ENCODE data around the gene PIGU.

PIGU gene

DNA sequence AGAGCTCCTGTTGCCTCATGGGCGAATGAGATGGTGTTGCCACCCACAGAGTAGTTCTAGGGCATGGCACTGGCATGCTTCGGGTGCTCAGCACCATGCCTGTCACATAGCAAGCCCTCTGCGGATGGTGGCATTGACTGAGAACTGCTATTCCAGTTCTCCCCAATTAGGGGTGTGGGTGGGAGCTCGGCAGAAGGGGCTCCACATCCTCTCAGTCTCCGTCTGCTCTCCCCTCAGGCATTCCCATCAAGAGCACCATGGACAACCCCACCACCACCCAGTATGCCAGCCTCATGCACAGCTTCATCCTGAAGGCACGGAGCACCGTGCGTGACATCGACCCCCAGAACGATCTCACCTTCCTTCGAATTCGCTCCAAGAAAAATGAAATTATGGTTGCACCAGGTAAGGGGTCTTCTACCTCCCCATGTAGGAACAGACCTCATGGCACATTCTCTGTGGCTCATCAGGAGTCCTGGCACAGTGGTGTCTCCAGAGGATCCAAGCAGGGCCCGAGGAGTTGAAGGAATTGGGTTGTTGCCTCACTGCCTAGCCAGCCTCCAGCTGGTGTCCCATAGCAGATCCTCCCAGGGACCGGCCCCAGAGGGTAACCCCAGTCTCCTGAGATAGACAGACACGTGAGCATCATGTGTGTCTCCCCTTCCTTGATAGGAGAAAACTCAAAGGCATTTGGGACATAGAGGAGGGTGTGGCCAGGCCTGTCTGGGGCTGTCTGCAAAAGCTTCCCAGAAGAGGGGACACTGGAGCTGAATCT, 142.3 kb downstream of the PIGU start (continued):
- TF ChIP-seq, protein P1, sequence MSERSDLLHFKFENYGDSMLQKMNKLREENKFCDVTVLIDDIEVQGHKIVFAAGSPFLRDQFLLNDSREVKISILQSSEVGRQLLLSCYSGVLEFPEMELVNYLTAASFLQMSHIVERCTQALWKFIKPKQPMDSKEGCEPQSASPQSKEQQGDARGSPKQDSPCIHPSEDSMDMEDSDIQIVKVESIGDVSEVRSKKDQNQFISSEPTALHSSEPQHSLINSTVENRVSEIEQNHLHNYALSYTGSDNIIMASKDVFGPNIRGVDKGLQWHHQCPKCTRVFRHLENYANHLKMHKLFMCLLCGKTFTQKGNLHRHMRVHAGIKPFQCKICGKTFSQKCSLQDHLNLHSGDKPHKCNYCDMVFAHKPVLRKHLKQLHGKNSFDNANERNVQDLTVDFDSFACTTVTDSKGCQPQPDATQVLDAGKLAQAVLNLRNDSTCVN (tag by site-specific recombination; optimal IDR thresholded peaks at IDR 0.05) = no peak

DNA sequence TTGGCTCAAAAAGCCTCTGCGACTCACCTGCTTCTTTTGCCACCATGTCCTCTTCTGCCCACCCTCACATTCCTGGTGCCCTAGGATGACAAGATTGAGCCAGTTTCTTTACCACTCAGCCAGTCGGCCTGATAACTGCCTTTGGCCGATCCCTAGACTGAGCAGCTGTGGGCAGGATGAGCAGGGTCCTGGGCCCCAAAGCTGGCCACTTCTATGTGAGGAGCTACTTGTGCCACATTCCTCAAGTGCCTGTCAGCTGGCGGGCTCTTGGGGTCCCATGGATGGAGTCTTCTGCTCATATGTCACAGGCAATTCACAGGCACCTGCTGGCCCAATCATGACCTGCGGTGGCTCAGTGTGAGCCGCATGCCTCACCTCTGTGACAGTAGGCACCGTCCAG, 144.1 kb downstream of the PIGU start:
- H3K4me3 ChIP-seq (ENCODE audit: low read depth, low read length) = no peak overlapping the region
- peaks cover 3 to 90% of the 10 kb centered on the region in 2 experiments; a peak in 2 of 3 replicates for H3K36me3 ChIP-seq (ENCODE audit: control insufficient read depth in 2 of 2, insufficient read depth in 1 of 2, low read length in 2 of 2)
- H3K4me1 ChIP-seq (ENCODE audit: control insufficient read depth, insufficient read depth, low read length) = no peaks in the 10 kb centered on the region
- CTCF ChIA-PET = interaction anchor here (0.6 to 2.7 kb wide), 3 partner anchors 10 to 220 kb away, joined by 3 to 8 read pairs (median 6); no protein-coding TSS in a partner anchor
- TF ChIP-seq ZNF391 (tag by site-specific recombination; IDR thresholded peaks at IDR 0.05; ENCODE audit: borderline replicate concordance, low read depth) = no peak
- TF ChIP-seq, protein P2, sequence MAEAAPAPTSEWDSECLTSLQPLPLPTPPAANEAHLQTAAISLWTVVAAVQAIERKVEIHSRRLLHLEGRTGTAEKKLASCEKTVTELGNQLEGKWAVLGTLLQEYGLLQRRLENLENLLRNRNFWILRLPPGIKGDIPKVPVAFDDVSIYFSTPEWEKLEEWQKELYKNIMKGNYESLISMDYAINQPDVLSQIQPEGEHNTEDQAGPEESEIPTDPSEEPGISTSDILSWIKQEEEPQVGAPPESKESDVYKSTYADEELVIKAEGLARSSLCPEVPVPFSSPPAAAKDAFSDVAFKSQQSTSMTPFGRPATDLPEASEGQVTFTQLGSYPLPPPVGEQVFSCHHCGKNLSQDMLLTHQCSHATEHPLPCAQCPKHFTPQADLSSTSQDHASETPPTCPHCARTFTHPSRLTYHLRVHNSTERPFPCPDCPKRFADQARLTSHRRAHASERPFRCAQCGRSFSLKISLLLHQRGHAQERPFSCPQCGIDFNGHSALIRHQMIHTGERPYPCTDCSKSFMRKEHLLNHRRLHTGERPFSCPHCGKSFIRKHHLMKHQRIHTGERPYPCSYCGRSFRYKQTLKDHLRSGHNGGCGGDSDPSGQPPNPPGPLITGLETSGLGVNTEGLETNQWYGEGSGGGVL (tag by site-specific recombination; IDR thresholded peaks at IDR 0.05) = no peak
- no peak for TF ChIP-seq ZNF521 (tag by site-specific recombination; IDR thresholded peaks at IDR 0.05)
- H3K9me3 ChIP-seq (ENCODE audit: control insufficient read depth, insufficient read depth, low read depth, low read length) = no peaks in the 10 kb centered on the region
- no peak overlapping the region for H3K27ac ChIP-seq (ENCODE audit: extremely low read depth, low read depth, low read length)
- POLR2A ChIA-PET = no interaction called here

DNA sequence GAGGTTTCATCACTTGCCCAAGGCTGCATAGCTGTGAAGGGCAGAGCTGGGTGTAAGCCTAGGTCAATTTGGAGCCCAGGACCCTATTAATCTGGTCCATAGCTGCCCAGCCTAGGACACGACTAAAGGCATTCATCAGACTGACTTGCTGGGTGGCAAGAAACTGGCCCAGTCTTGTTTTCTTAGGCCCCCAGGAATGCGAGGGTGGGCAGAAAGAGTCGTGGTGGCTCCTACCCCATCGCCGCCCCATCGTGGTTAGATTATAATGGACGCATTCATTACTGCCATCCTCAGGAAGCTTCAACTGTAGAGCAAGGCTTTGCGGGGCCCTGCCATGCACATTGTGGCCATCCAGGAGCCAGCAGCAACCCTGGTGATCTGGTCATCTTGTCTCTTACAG, 144.6 kb downstream of the PIGU start:
- Histone ChIP-seq H3K4me1 (ENCODE audit: control insufficient read depth, insufficient read depth, low read length) (no peaks in the 10 kb centered on the region), H3K36me3 (ENCODE audit: control insufficient read depth in 2 of 2, insufficient read depth in 1 of 2, low read length in 2 of 2) (peaks cover 3 to 90% of the 10 kb centered on the region in 2 experiments; a peak in 2 of 3 replicates), H3K9me3 (ENCODE audit: control insufficient read depth, insufficient read depth, low read depth, low read length) (no peaks in the 10 kb centered on the region), H3K27ac (ENCODE audit: extremely low read depth, low read depth, low read length) (no peak overlapping the region), H3K4me3 (ENCODE audit: low read depth, low read length) (no peak overlapping the region)
- TF ChIP-seq ZNF350 (tag by site-specific recombination; IDR thresholded peaks at IDR 0.05) = no peak
- no peak for TF ChIP-seq ZNF621 (tag by site-specific recombination; IDR thresholded peaks at IDR 0.05)
- TF ChIP-seq PBX3 (CRISPR knock-in tag; IDR thresholded peaks at IDR 0.05) = no peak
- peak; percentile 57; the same call in 1 of the 2 replicates for TF ChIP-seq EGR2 (tag by site-specific recombination; IDR thresholded peaks at IDR 0.05; ENCODE audit: low read depth)
- TF ChIP-seq, protein P3, sequence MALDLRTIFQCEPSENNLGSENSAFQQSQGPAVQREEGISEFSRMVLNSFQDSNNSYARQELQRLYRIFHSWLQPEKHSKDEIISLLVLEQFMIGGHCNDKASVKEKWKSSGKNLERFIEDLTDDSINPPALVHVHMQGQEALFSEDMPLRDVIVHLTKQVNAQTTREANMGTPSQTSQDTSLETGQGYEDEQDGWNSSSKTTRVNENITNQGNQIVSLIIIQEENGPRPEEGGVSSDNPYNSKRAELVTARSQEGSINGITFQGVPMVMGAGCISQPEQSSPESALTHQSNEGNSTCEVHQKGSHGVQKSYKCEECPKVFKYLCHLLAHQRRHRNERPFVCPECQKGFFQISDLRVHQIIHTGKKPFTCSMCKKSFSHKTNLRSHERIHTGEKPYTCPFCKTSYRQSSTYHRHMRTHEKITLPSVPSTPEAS (tag by site-specific recombination; IDR thresholded peaks at IDR 0.05) = no peak
- ChIA-PET CTCF (interaction anchor here (0.6 to 4.2 kb wide), 5 partner anchors 7 to 220 kb away, joined by 3 to 22 read pairs (median 6); partner anchors contain the start of gene DYNLRB1), POLR2A (no interaction called here)

DNA sequence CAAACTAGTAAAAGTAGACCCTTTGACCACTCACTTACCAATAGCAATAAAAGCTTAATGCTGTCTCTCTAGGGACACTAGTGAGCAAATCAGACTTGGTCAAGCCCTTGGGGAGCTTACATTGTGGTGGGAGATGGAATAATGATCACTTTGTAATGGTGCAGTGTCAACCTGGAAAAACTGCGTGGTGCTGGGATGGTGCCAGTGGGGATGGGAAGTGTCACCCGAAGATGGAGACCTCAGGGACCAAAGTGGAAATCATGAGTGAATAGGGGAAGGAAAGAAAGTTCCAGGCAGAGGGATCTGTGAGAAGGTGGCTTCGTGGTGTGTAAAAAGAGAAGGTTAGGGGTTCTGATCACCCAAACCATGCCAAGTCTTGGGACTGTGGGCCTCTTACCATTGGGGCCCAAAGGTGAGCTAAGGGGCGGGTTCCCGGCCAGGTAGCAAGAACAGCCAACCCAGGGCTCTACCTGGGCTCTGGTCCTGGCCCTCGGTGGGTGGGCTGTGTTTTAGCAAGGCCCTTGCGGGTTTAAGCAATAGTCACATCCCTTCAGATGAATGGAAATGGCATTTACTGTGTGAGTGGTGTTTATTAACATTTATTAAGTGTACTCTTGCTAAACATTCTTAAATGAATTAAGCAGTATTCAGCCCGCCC, 145.2 kb downstream of the PIGU start:
- ChIA-PET CTCF (interaction anchor here (0.6 to 4.2 kb wide), 8 partner anchors 7 to 355 kb away, joined by 3 to 22 read pairs (median 5); partner anchors contain the start of gene DYNLRB1), POLR2A (no interaction called here)
- Histone ChIP-seq H3K36me3 (ENCODE audit: control insufficient read depth in 2 of 2, insufficient read depth in 1 of 2, low read length in 2 of 2) (peaks cover 3 to 90% of the 10 kb centered on the region in 2 experiments; a peak in 2 of 3 replicates), H3K4me3 (ENCODE audit: low read depth, low read length) (no peak overlapping the region), H3K27ac (ENCODE audit: extremely low read depth, low read depth, low read length) (no peak overlapping the region), H3K9me3 (ENCODE audit: control insufficient read depth, insufficient read depth, low read depth, low read length) (no peaks in the 10 kb centered on the region), H3K4me1 (ENCODE audit: control insufficient read depth, insufficient read depth, low read length) (no peaks in the 10 kb centered on the region)
- TF ChIP-seq, protein P4, sequence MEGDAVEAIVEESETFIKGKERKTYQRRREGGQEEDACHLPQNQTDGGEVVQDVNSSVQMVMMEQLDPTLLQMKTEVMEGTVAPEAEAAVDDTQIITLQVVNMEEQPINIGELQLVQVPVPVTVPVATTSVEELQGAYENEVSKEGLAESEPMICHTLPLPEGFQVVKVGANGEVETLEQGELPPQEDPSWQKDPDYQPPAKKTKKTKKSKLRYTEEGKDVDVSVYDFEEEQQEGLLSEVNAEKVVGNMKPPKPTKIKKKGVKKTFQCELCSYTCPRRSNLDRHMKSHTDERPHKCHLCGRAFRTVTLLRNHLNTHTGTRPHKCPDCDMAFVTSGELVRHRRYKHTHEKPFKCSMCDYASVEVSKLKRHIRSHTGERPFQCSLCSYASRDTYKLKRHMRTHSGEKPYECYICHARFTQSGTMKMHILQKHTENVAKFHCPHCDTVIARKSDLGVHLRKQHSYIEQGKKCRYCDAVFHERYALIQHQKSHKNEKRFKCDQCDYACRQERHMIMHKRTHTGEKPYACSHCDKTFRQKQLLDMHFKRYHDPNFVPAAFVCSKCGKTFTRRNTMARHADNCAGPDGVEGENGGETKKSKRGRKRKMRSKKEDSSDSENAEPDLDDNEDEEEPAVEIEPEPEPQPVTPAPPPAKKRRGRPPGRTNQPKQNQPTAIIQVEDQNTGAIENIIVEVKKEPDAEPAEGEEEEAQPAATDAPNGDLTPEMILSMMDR (tag by site-specific recombination; IDR thresholded peaks at IDR 0.05) = no peak
- TF ChIP-seq YY2 (tag by site-specific recombination; IDR thresholded peaks at IDR 0.05) = no peak
- no peak for TF ChIP-seq ZNF791 (tag by site-specific recombination; IDR thresholded peaks at IDR 0.05)
- TF ChIP-seq, protein P5, sequence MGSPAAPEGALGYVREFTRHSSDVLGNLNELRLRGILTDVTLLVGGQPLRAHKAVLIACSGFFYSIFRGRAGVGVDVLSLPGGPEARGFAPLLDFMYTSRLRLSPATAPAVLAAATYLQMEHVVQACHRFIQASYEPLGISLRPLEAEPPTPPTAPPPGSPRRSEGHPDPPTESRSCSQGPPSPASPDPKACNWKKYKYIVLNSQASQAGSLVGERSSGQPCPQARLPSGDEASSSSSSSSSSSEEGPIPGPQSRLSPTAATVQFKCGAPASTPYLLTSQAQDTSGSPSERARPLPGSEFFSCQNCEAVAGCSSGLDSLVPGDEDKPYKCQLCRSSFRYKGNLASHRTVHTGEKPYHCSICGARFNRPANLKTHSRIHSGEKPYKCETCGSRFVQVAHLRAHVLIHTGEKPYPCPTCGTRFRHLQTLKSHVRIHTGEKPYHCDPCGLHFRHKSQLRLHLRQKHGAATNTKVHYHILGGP (tag by site-specific recombination; IDR thresholded peaks at IDR 0.05) = no peak

Data from HEK293 (cell line).